Subcutaneous adipose tissue (tissue), 4 donors: ENCODE results near the gene BARHL2. TPM values are rescaled to one million over a fixed set of nuclear protein-coding genes. Genes with fewer than 3 reads are reported as not detected.

Experiments
- total RNA-seq, 4 donors: library from RNA; depleted of rRNA; stranded (reverse); fragments of >200 nt; gene quantifications; one replicate each; pipeline ENCODE4 v1.1.0, GENCODE V29; 2016
- TF ChIP-seq, protein P1 (sequence below): fragments of 450-650 bp; IDR thresholded peaks from one replicate; pipeline ENCODE4 v1.5.1; 2016; ENCODE audit warnings: low read depth, mild to moderate bottlenecking, control low read depth, antibody characterized with exemption, moderate library complexity

Gene BARHL2
- total RNA-seq, 4 donors from 2014 or later, result not detected

- TF ChIP-seq, protein P1, sequence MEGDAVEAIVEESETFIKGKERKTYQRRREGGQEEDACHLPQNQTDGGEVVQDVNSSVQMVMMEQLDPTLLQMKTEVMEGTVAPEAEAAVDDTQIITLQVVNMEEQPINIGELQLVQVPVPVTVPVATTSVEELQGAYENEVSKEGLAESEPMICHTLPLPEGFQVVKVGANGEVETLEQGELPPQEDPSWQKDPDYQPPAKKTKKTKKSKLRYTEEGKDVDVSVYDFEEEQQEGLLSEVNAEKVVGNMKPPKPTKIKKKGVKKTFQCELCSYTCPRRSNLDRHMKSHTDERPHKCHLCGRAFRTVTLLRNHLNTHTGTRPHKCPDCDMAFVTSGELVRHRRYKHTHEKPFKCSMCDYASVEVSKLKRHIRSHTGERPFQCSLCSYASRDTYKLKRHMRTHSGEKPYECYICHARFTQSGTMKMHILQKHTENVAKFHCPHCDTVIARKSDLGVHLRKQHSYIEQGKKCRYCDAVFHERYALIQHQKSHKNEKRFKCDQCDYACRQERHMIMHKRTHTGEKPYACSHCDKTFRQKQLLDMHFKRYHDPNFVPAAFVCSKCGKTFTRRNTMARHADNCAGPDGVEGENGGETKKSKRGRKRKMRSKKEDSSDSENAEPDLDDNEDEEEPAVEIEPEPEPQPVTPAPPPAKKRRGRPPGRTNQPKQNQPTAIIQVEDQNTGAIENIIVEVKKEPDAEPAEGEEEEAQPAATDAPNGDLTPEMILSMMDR, result no peak
Observed at GRCh38 chr1:90718411-90719329, 1.6 kb upstream of the BARHL2 start.

DNA sequence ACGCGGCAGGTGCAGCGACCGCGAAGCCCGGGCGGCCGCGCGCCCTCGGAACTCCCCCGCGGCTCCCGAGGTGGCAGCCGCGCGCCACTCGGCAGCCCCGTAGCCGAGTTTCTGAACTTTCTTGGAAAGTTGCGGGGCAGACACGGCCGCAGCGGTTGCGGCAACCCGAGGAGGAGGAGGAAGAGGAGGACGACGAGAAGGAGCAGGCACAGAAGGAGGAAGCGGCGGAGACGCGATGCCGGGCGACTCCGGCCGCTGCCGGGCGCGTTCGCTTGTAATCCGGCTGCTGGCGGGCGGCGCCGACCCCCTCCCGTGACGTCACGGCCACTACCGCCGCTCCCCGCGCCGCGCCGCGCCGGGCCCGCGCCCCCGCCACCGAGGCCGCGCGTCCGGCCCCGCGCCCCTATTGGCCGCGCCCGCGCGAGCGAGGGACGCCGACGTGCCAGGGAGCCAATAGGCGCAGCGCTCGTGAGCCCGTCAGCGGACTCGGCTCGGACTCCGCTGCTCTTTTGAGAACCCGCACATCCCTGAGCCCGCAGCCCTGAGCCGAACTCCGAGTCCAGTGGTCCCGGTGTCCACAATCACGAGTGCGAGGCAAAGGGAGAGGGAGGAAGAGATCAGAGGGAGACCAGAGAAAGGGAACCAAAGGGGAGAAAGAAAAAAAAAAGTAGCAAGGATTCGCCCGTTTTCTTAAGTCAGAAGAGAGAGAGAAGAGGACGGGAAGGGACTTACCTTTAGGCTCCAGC is 736 bp upstream of the BARHL2 start:
- TF ChIP-seq, protein P1, result no peak

- TF ChIP-seq, protein P1, result no peak
Observed at GRCh38 chr1:90717356-90717664, 208 bp upstream of the BARHL2 start.

- TF ChIP-seq, protein P1, result no peak
Observed at GRCh38 chr1:90716243-90716551, 905 bp downstream of the BARHL2 start.

GRCh38 chr1:90715309-90715708 is 1.8 kb downstream of the BARHL2 start:
- TF ChIP-seq, protein P1, result no peak

DNA sequence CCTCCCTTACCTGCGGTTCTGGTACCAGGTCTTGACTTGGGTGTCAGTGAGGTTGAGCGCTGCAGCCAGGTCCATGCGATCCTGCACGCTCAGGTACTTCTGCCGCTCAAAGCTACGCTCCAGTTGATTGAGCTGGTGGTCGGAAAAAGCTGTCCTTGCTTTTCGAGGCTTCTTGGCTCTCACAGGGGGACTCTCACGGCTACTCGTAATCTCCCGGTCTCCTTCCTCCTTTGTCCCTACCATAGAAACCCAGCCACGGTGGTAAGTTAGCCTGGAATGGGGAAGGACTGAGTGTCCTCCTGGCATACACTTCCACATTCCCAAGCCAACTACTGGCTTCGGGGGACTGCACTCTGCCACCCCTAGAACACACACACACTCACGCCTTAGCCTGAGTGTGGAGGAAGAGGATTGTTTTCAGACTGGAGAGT is 2.6 kb downstream of the BARHL2 start:
- TF ChIP-seq, protein P1, result no peak

DNA sequence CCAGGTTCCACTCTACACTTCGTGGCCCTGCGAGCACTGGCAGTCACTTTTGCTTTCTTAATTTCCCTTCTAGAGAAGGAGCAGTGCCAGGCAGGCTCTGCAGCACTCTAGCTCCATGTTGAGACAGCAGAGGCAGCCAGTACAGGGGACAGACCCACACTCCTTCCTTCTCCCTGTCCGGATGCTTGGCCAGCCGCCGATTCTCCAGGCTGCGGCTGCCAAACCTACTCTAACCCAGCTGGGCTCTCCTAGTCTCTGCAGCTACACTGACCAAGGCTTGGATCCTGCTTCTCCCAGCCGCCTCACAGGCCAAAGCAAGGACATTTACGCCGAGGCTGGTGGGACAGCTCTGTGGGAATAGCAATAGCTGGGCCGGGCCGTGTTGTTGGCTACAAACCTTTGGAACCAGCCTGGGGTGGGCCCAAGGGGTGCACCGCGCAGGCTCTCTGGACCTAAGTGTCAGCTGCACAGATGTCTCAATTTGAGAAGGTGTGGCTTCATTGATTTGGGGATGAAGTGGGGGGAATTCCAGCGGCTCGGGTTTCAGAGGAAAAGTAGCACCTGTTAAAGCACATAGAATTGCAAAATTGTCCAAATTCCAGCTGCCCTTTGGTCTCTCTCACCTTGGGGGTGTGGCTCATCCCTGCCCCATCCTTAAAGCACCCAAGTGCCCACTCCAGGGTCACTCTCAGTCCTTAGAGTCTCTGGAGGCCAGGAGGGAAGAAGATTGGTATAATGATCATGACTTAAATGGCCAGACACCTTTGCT is 3.2 kb downstream of the BARHL2 start:
- TF ChIP-seq, protein P1, result no peak
